ENCODE results near the gene ST3GAL3.

Gene ST3GAL3

GRCh38 chr1:43786201-43786958 lies 79.0 kb downstream of the ST3GAL3 start:
- peaks cover 14% of the 10 kb centered on the region for H3K4me1 ChIP-seq (ENCODE audit: control insufficient read depth, insufficient read depth, low read length, poor library complexity, severe bottlenecking)
- H3K9me3 ChIP-seq (ENCODE audit: control insufficient read depth, low read length), result no peaks in the 10 kb centered on the region
- WGBS, 2 experiments (ENCODE audit: insufficient coverage in 2 of 2), result 92 to 98% methylated on average over 8 to 9 of the region's 13 CpGs
- no peak overlapping the region for H3K27ac ChIP-seq (ENCODE audit: low read depth, low read length, severe bottlenecking)
- H3K4me3 ChIP-seq (ENCODE audit: extremely low read depth, insufficient read depth, low read length, poor library complexity, severe bottlenecking), result no peak overlapping the region
- H3K36me3 ChIP-seq (ENCODE audit: control insufficient read depth, insufficient read depth, low read length), result no peaks in the 10 kb centered on the region

GRCh38 chr1:43786960-43787359 lies 79.6 kb downstream of the ST3GAL3 start:
- Histone ChIP-seq H3K9me3 (ENCODE audit: control insufficient read depth, low read length) (no peaks in the 10 kb centered on the region), H3K27ac (ENCODE audit: low read depth, low read length, severe bottlenecking) (no peak overlapping the region), H3K36me3 (ENCODE audit: control insufficient read depth, insufficient read depth, low read length) (no peaks in the 10 kb centered on the region), H3K4me3 (ENCODE audit: extremely low read depth, insufficient read depth, low read length, poor library complexity, severe bottlenecking) (no peak overlapping the region), H3K4me1 (ENCODE audit: control insufficient read depth, insufficient read depth, low read length, poor library complexity, severe bottlenecking) (peaks cover 15% of the 10 kb centered on the region)
- WGBS, 2 experiments (ENCODE audit: insufficient coverage in 2 of 2), result no CpG with 5 or more reads among the region's 1 CpG

DNA sequence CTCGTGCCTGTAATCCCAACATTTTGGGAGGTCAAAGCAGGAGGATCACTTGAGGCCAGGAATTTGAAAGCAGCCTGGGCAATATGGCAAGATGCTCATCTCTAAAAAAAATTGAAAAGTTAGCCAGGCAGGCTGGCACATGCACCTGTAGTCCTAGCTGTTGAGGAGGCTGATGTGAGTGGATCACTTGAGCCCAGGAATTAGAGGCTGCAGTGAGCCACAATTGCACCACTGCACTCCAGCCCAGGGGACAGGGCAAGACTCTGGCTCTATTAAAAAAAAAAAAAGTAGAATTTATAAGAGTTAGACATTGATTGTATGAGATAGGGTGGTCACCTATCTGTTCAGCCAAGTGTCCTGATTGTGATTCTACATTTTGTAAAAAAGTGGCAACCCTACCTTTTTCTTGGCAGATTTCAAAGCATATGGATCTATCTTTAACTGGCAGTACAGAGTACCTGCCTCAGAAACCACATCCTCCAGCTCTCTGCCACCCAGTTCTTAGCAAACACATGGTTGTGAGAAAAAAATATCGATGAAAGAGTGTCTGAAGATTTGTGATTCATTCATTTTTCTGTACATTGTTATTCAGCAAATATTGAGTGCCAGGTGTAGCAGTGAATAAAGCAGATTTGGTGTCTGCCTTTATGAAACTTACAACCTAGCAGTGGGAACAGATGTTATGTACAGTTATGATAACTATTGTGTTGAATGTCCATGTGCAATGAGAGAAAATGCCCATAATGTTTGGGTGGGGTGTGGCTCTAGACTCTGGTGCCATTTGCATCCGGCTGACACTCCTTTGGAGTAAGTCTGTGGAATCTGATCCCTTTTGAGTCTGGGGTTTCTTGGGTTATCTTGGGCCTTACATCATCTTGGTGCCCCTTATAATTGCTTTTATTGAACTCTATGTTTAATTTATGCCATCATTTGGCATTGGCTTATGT lies 82.5 kb downstream of the ST3GAL3 start:
- no peak overlapping the region for H3K4me3 ChIP-seq (ENCODE audit: extremely low read depth, insufficient read depth, low read length, poor library complexity, severe bottlenecking)
- peaks cover 10% of the 10 kb centered on the region for H3K4me1 ChIP-seq (ENCODE audit: control insufficient read depth, insufficient read depth, low read length, poor library complexity, severe bottlenecking)
- no peak overlapping the region for H3K27ac ChIP-seq (ENCODE audit: low read depth, low read length, severe bottlenecking)
- no peaks in the 10 kb centered on the region for H3K36me3 ChIP-seq (ENCODE audit: control insufficient read depth, insufficient read depth, low read length)
- no peaks in the 10 kb centered on the region for H3K9me3 ChIP-seq (ENCODE audit: control insufficient read depth, low read length)
- WGBS, 2 experiments (ENCODE audit: insufficient coverage in 2 of 2), result 92 to 100% methylated on average over 1 to 2 of the region's 3 CpGs

DNA sequence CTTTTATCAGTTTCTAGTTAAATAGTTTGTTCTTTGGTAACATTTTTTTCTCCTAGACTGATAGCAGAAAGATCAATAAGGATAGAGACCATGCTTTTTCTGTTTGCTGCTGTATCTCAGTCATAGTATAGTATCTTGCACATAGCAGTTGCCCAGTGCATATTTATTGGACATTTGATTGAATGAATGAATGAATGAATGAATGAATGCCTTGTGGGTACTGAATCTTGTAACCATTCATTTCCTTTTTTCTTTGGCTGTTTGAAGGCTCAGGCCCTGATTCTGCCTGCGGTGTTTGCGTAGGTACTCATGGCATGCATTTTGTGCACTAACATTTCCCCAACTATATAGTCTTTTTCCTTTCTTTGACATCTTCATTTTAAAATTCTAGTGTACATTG lies 83.9 kb downstream of the ST3GAL3 start:
- no peak overlapping the region for H3K4me3 ChIP-seq (ENCODE audit: extremely low read depth, insufficient read depth, low read length, poor library complexity, severe bottlenecking)
- no peaks in the 10 kb centered on the region for H3K36me3 ChIP-seq (ENCODE audit: control insufficient read depth, insufficient read depth, low read length)
- peaks cover 10% of the 10 kb centered on the region for H3K4me1 ChIP-seq (ENCODE audit: control insufficient read depth, insufficient read depth, low read length, poor library complexity, severe bottlenecking)
- H3K27ac ChIP-seq (ENCODE audit: low read depth, low read length, severe bottlenecking), result no peak overlapping the region
- H3K9me3 ChIP-seq (ENCODE audit: control insufficient read depth, low read length), result no peaks in the 10 kb centered on the region
- WGBS, 2 experiments (ENCODE audit: insufficient coverage in 2 of 2), result 94% methylated on average over 2 of the region's 2 CpGs; no CpG with 5 or more reads in 1 of the 2 experiments

- no peaks in the 10 kb centered on the region for H3K36me3 ChIP-seq (ENCODE audit: control insufficient read depth, insufficient read depth, low read length)
- H3K27ac ChIP-seq (ENCODE audit: low read depth, low read length, severe bottlenecking), result no peak overlapping the region
- peaks cover 9% of the 10 kb centered on the region for H3K4me1 ChIP-seq (ENCODE audit: control insufficient read depth, insufficient read depth, low read length, poor library complexity, severe bottlenecking)
- no peak overlapping the region for H3K4me3 ChIP-seq (ENCODE audit: extremely low read depth, insufficient read depth, low read length, poor library complexity, severe bottlenecking)
- no peaks in the 10 kb centered on the region for H3K9me3 ChIP-seq (ENCODE audit: control insufficient read depth, low read length)
- WGBS, 2 experiments (ENCODE audit: insufficient coverage in 2 of 2), result no CpG with 5 or more reads among the region's 1 CpG
Observed at GRCh38 chr1:43796111-43796581, 88.8 kb downstream of the ST3GAL3 start.

GRCh38 chr1:43797891-43798290 lies 90.6 kb downstream of the ST3GAL3 start:
- 80 to 90% methylated on average over 1 of the region's 3 CpGs for WGBS, 2 experiments (ENCODE audit: insufficient coverage in 2 of 2)
- H3K4me1 ChIP-seq (ENCODE audit: control insufficient read depth, insufficient read depth, low read length, poor library complexity, severe bottlenecking), result peaks cover 5% of the 10 kb centered on the region
- H3K4me3 ChIP-seq (ENCODE audit: extremely low read depth, insufficient read depth, low read length, poor library complexity, severe bottlenecking), result no peak overlapping the region

GRCh38 chr1:43799656-43800635 lies 92.6 kb downstream of the ST3GAL3 start:
- Histone ChIP-seq H3K36me3 (ENCODE audit: control insufficient read depth, insufficient read depth, low read length) (no peaks in the 10 kb centered on the region), H3K4me1 (ENCODE audit: control insufficient read depth, insufficient read depth, low read length, poor library complexity, severe bottlenecking) (peaks cover 5% of the 10 kb centered on the region), H3K9me3 (ENCODE audit: control insufficient read depth, low read length) (no peaks in the 10 kb centered on the region), H3K27ac (ENCODE audit: low read depth, low read length, severe bottlenecking) (no peak overlapping the region), H3K4me3 (ENCODE audit: extremely low read depth, insufficient read depth, low read length, poor library complexity, severe bottlenecking) (no peak overlapping the region)
- 70 to 100% methylated on average over 2 of the region's 4 CpGs for WGBS, 2 experiments (ENCODE audit: insufficient coverage in 2 of 2)

More at GRCh38 chr1:43797891-43798290, 90.6 kb downstream of the ST3GAL3 start:
- no peaks in the 10 kb centered on the region for H3K9me3 ChIP-seq (ENCODE audit: control insufficient read depth, low read length)
- H3K27ac ChIP-seq (ENCODE audit: low read depth, low read length, severe bottlenecking), result no peak overlapping the region
- H3K36me3 ChIP-seq (ENCODE audit: control insufficient read depth, insufficient read depth, low read length), result no peaks in the 10 kb centered on the region

DNA sequence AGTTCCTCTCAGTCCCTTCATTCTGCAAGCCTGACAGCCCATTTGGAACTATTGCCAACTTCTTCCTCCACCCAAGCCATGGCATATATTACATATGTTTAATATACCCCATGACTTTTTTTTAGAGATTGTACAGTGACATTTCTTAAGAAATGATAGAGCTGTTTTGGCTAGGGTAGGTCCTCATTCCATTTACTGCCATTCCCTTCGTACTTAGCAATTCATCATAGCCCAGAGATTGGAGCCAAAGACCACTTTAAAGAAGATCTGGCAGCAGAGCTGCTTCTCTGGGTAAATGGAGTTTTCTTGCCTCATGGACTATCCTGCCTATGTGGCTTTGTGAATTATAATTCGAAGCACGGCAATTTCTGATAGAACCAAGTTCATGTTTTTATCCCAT lies 93.4 kb downstream of the ST3GAL3 start:
- Histone ChIP-seq H3K4me3 (ENCODE audit: extremely low read depth, insufficient read depth, low read length, poor library complexity, severe bottlenecking) (no peak overlapping the region), H3K27ac (ENCODE audit: low read depth, low read length, severe bottlenecking) (no peak overlapping the region), H3K9me3 (ENCODE audit: control insufficient read depth, low read length) (no peaks in the 10 kb centered on the region), H3K36me3 (ENCODE audit: control insufficient read depth, insufficient read depth, low read length) (no peaks in the 10 kb centered on the region), H3K4me1 (ENCODE audit: control insufficient read depth, insufficient read depth, low read length, poor library complexity, severe bottlenecking) (peaks cover 5% of the 10 kb centered on the region)
- 100% methylated on average over 1 of the region's 3 CpGs; no CpG with 5 or more reads in 1 of the 2 experiments for WGBS, 2 experiments (ENCODE audit: insufficient coverage in 2 of 2)

DNA sequence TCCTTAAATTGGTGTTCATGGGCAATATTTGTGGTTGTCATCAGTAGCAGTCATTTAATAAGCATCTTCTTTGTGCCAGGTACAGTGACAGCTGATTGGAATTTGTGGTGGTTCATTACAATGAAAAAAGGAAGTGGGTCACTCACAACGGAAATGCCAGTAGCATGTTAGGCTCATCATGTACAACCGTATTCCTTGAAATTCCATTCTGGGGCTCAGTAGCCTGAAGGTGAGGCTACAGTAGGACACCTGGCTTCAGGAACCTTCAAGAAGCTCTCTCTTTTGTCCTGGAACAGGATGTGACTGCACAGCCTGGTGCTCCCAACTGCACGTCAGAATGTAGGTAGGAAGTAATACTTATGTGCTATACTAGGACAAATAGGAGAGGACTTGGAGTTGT lies 93.9 kb downstream of the ST3GAL3 start:
- Histone ChIP-seq H3K36me3 (ENCODE audit: control insufficient read depth, insufficient read depth, low read length) (no peaks in the 10 kb centered on the region), H3K9me3 (ENCODE audit: control insufficient read depth, low read length) (no peaks in the 10 kb centered on the region), H3K4me3 (ENCODE audit: extremely low read depth, insufficient read depth, low read length, poor library complexity, severe bottlenecking) (no peak overlapping the region), H3K27ac (ENCODE audit: low read depth, low read length, severe bottlenecking) (no peak overlapping the region), H3K4me1 (ENCODE audit: control insufficient read depth, insufficient read depth, low read length, poor library complexity, severe bottlenecking) (peaks cover 5% of the 10 kb centered on the region)
- 87 to 96% methylated on average over 2 to 3 of the region's 3 CpGs for WGBS, 2 experiments (ENCODE audit: insufficient coverage in 2 of 2)
